ENCODE data around the gene CMIP.

CMIP gene

DNA sequence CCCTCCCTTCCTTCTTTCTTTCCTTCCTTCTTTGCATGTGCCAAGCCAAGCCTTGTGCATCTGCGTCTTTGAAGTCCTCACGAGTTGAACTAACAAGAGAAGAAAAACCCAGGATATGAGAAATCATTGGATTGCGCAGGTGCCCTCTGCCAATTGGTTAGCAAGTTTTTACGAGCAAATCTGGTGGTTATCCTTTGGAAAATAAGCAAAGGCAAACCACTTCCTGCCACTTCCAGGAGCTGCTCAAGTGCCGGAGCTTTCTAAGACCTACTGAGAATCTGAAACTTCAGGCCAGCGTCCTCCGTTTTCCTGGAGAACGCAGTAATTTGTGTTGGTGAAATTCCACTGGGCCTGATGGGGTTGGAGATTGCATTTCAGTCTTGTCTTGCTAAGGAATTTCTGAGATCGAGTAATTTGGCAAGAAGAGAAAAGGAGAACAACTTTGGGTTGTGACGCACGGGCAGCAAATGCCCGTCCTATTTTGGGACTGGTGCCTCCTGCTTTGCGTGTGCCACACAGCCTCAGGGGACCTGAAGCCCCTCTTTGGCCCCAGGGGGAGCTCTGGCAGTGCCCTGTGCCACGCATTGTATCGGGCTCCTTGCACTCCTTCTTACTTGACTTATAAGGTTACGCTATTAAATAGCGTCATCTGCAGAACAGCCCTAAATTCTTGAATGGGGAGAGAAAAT is 56.4 kb downstream of the CMIP start:
- H3K4me3 ChIP-seq (ENCODE audit: low read depth, low read length): no peak overlapping the region
- H3K4me1 ChIP-seq (ENCODE audit: control insufficient read depth, insufficient read depth, low read length): peaks cover 8% of the 10 kb centered on the region; the same call in 1 of the 2 replicates
- no peak overlapping the region for H3K9ac ChIP-seq (ENCODE audit: low read depth, low read length)
- H3K27ac ChIP-seq (ENCODE audit: low read depth, low read length): no peak overlapping the region
- no peaks in the 10 kb centered on the region for H3K27me3 ChIP-seq (ENCODE audit: control insufficient read depth, insufficient read depth, low read length)
- no peaks in the 10 kb centered on the region for H3K36me3 ChIP-seq (ENCODE audit: control insufficient read depth, insufficient read depth, low read length)
- no peaks in the 10 kb centered on the region for H3K9me3 ChIP-seq (ENCODE audit: control insufficient read depth, insufficient read depth, low read length)

DNA sequence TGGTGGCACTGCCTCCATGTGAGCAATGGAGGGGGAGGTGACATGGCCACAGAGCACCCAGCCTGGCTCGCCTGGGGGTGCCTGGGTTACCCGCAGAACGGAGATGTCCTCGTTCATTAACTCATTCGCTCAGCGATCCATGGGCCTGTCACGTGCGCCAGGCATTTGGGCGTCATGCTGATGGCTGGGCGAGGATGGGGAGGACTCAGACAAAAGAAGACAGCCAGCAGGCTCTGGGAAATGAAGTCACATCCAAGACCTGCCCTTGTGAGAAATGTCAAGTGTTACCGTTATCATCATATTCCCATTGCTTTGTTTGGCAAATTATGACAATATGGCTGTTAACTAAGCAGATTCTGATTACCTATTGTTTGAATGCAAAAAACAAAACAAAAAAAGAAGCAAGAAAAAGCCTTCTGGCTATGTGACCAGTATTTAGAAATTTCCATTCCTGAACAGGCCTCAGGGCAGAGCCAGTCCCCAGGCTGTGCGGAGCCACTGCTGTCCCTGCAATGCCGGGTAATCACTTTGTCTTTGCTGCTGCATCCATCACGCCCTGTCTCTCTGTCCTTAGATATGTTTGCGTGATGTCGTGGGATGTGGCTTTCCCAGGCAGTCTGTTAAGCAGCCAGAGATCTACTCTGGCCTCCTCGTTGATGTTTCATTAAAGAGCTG is 57.9 kb downstream of the CMIP start:
- H3K9me3 ChIP-seq (ENCODE audit: control insufficient read depth, insufficient read depth, low read length): no peaks in the 10 kb centered on the region
- H3K9ac ChIP-seq (ENCODE audit: low read depth, low read length): no peak overlapping the region
- H3K27ac ChIP-seq (ENCODE audit: low read depth, low read length): no peak overlapping the region
- H3K4me3 ChIP-seq (ENCODE audit: low read depth, low read length): no peak overlapping the region
- H3K36me3 ChIP-seq (ENCODE audit: control insufficient read depth, insufficient read depth, low read length): no peaks in the 10 kb centered on the region
- H3K4me1 ChIP-seq (ENCODE audit: control insufficient read depth, insufficient read depth, low read length): peaks cover 8% of the 10 kb centered on the region; the same call in 1 of the 2 replicates
- no peaks in the 10 kb centered on the region for H3K27me3 ChIP-seq (ENCODE audit: control insufficient read depth, insufficient read depth, low read length)

DNA sequence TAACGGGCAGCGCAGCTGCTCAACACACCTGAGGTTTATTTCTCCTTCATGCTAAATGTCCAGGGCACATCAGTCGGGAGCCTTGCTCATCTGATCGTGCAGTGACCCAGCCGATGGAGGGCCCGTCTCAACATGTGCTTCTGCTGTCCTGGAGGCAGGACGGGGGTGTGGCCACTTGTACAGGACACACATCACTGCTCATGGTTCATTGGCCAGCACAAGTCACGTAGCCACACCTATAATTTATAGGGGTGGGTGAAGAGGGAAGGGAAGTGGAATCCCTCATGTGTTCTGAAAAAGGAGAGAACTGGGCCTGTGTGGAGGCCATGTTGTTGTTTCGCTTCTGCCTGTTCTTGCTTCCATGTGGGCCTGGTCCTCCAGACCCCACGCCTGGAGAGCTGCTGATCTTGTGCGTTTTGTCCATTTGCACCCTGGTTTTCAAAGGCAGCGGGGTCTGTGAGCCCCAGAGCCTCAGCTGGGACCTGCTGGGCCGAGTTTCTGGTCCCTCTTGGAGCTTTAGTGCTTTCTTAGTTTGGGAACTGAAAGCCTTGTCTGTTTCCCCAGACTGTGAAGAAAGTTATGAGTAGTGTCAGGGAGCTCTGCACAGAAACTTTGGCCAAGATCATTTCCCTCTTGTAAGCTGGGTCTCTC is 60.5 kb downstream of the CMIP start:
- Histone ChIP-seq H3K27ac (ENCODE audit: low read depth, low read length) (no peak overlapping the region), H3K4me1 (ENCODE audit: control insufficient read depth, insufficient read depth, low read length) (no peaks in the 10 kb centered on the region; the same call in 1 of the 2 replicates), H3K9me3 (ENCODE audit: control insufficient read depth, insufficient read depth, low read length) (no peaks in the 10 kb centered on the region), H3K36me3 (ENCODE audit: control insufficient read depth, insufficient read depth, low read length) (no peaks in the 10 kb centered on the region), H3K9ac (ENCODE audit: low read depth, low read length) (no peak overlapping the region), H3K27me3 (ENCODE audit: control insufficient read depth, insufficient read depth, low read length) (no peaks in the 10 kb centered on the region), H3K4me3 (ENCODE audit: low read depth, low read length) (no peak overlapping the region)

DNA sequence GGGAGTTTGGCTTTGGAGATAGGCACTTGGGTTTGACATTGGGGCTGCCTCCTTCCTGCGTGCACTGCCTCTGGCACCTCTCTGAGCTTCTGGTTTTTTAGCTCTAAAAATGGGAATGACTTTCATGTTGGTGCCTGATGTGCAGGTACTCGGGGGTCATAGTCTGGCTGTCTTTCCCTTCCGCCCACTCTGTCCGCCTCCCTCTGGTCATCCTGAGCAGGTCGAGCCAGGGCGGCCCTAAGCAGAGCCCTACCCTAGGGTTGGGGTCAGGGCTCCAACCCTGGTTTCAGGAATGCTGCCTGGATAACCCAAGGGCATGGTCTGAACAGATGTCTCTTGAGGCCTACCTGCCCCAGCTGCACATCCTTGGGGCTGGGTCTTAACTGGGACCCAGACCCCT is 64.8 kb downstream of the CMIP start:
- Histone ChIP-seq H3K27me3 (ENCODE audit: control insufficient read depth, insufficient read depth, low read length) (no peaks in the 10 kb centered on the region), H3K27ac (ENCODE audit: low read depth, low read length) (no peak overlapping the region), H3K4me1 (ENCODE audit: control insufficient read depth, insufficient read depth, low read length) (peaks cover 11% of the 10 kb centered on the region), H3K4me3 (ENCODE audit: low read depth, low read length) (no peak overlapping the region), H3K9me3 (ENCODE audit: control insufficient read depth, insufficient read depth, low read length) (no peaks in the 10 kb centered on the region), H3K9ac (ENCODE audit: low read depth, low read length) (no peak overlapping the region), H3K36me3 (ENCODE audit: control insufficient read depth, insufficient read depth, low read length) (no peaks in the 10 kb centered on the region; the same call in 1 of the 2 replicates)

DNA sequence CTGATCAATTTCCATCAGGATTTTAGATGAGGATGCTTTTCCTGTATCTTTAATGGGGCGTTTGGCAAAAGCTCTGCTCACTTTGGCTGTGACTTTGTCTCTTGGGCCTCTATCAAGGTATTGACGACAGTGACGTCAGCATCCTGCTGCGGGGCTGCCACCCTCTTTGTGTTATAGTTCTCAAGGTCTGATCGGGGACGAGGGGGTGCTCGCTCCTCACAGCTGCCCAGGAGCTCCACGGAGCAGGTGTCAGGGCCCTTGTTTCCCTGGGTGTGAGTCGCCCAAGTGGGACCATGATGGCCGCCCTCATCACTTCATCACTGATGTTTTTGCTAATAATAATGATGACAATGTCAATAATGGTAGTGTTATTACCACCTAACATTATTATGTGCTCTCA is 65.4 kb downstream of the CMIP start:
- H3K9me3 ChIP-seq (ENCODE audit: control insufficient read depth, insufficient read depth, low read length): no peaks in the 10 kb centered on the region
- no peak overlapping the region for H3K4me3 ChIP-seq (ENCODE audit: low read depth, low read length)
- H3K27ac ChIP-seq (ENCODE audit: low read depth, low read length): no peak overlapping the region
- H3K4me1 ChIP-seq (ENCODE audit: control insufficient read depth, insufficient read depth, low read length): peaks cover 11% of the 10 kb centered on the region
- no peaks in the 10 kb centered on the region; the same call in 1 of the 2 replicates for H3K36me3 ChIP-seq (ENCODE audit: control insufficient read depth, insufficient read depth, low read length)
- no peak overlapping the region for H3K9ac ChIP-seq (ENCODE audit: low read depth, low read length)
- H3K27me3 ChIP-seq (ENCODE audit: control insufficient read depth, insufficient read depth, low read length): no peaks in the 10 kb centered on the region

DNA sequence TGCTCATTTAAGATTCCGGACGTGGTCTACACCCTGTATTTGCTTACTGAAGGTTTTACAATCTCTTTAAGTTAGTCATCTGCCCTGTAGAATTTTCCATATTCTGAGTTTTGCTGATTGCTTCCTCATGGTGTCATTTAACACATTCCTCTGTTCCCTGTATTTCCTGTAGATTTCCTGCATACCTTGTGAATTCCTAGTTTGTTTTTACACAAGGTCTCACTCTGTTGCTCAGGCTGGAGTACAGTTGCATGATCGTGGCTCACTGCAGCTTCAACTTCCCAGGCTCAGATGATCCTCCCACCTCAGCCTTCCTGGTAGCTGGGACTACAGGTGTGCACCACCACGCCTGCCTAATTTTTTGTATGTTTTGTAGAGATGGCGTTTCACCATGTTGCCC is 66.8 kb downstream of the CMIP start:
- H3K4me3 ChIP-seq (ENCODE audit: low read depth, low read length): no peak overlapping the region
- no peak overlapping the region for H3K9ac ChIP-seq (ENCODE audit: low read depth, low read length)
- H3K9me3 ChIP-seq (ENCODE audit: control insufficient read depth, insufficient read depth, low read length): no peaks in the 10 kb centered on the region
- no peaks in the 10 kb centered on the region for H3K27me3 ChIP-seq (ENCODE audit: control insufficient read depth, insufficient read depth, low read length)
- no peak overlapping the region for H3K27ac ChIP-seq (ENCODE audit: low read depth, low read length)
- H3K36me3 ChIP-seq (ENCODE audit: control insufficient read depth, insufficient read depth, low read length): no peaks in the 10 kb centered on the region; the same call in none of the 2 replicates
- H3K4me1 ChIP-seq (ENCODE audit: control insufficient read depth, insufficient read depth, low read length): peaks cover 11% of the 10 kb centered on the region

DNA sequence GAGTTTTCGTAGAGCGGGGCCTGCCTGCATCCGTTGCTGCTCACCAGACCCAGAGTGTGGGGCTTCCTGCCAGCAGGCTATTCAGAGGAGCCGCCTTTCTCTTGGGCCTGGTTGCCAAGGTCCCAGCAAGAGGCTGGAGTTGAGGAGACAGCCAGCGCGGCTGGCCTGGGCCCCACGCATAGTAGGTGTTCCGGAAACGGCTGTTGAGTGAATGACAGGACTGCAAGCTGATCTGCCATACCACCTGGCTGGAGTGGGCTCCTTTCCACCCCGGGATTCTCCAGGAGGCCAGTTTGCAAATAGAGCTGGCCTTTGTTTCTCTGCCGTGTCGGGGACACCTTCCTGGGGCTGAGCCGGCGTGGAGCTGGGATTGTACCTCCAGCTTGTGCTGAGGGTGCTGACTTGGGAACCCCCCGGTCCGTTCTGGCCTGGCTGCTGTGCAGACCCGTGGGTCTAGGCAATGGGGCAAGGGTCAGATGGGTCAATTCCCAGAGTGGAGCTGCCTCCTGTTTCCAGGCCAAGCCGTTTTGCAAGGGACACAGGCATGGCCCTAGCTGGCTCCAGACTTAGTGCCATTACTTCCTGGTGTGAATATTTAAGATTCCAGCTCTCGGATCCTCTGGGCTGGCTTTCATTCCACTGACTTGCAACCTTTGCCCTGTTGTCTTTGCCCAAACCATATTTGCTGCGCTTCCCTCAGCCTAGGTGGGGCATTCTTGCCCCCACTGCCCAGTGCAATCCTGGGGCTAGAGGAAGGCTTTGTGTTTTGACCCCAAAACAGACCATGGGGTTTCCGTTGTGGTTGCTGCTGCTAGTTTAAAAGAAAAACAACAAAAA is 68.8 kb downstream of the CMIP start:
- no peak overlapping the region for H3K9ac ChIP-seq (ENCODE audit: low read depth, low read length)
- no peak overlapping the region for H3K4me3 ChIP-seq (ENCODE audit: low read depth, low read length)
- no peaks in the 10 kb centered on the region; the same call in none of the 2 replicates for H3K36me3 ChIP-seq (ENCODE audit: control insufficient read depth, insufficient read depth, low read length)
- peak overlapping the region; percentile 79 for H3K27ac ChIP-seq (ENCODE audit: low read depth, low read length)
- H3K9me3 ChIP-seq (ENCODE audit: control insufficient read depth, insufficient read depth, low read length): no peaks in the 10 kb centered on the region
- H3K27me3 ChIP-seq (ENCODE audit: control insufficient read depth, insufficient read depth, low read length): no peaks in the 10 kb centered on the region
- H3K4me1 ChIP-seq (ENCODE audit: control insufficient read depth, insufficient read depth, low read length): peaks cover 11% of the 10 kb centered on the region

DNA sequence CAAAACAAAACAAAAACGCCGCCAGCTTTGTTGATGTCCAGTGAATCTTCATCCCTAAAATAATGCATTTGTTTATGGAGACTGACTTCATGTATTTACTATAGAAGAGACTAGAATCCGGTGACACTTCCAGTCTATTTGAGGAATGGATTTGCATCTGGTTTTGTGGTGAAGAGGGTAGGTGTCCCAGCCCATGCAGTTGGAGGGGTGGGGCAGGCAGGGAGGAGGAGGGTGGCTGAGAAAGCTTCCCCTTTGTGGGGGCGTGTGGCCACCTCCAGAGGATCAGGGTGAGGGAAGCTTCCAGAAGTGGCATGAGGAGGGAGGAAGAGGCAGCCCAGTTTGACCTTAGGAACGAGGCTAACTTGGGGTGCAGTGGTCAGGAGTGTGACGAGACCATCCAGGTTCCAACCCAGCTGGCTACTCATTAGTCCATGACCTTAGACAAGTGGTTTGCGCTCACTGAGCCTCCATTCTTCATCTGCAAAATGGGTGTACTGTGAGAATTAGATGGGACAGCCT is 69.5 kb downstream of the CMIP start:
- Histone ChIP-seq H3K4me3 (ENCODE audit: low read depth, low read length) (no peak overlapping the region), H3K9ac (ENCODE audit: low read depth, low read length) (no peak overlapping the region), H3K27me3 (ENCODE audit: control insufficient read depth, insufficient read depth, low read length) (no peaks in the 10 kb centered on the region), H3K4me1 (ENCODE audit: control insufficient read depth, insufficient read depth, low read length) (peaks cover 11% of the 10 kb centered on the region), H3K27ac (ENCODE audit: low read depth, low read length) (peak overlapping the region; percentile 79), H3K36me3 (ENCODE audit: control insufficient read depth, insufficient read depth, low read length) (no peaks in the 10 kb centered on the region; the same call in none of the 2 replicates), H3K9me3 (ENCODE audit: control insufficient read depth, insufficient read depth, low read length) (no peaks in the 10 kb centered on the region)

DNA sequence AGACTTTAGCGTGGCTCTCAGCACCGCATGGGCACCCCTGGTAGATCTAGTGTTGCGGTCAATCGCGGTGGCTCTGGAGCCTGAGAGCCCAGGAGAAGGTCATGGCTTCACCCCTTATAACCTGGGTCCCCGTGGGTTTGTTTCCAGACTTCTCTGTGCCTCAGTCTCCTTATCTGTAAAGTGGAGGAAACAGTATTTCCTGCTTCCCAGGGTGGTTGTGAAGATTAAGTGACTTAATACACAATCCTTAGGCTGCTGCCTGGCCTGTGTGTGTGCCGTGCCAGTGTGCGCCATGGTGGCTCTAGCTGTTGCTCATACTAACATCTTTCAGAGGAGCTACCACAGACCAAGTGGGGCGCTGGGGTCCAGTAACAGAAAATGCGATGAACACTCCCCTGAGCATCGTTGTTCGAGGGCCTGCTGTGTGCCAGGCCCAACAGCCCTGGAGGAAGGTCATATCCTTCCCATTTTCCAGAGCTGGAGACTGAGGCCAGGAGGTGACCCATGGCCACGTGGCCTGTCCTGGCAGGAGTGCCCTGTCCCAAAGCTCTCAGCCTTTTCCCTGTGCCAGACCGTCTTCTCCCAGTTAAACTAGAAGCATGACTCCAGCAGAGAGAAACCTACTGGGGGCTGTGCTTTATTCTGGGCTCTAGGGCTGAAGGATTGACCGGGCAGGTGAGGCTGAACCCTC is 70.1 kb downstream of the CMIP start:
- Histone ChIP-seq H3K9me3 (ENCODE audit: control insufficient read depth, insufficient read depth, low read length) (no peaks in the 10 kb centered on the region), H3K36me3 (ENCODE audit: control insufficient read depth, insufficient read depth, low read length) (no peaks in the 10 kb centered on the region; the same call in none of the 2 replicates), H3K27ac (ENCODE audit: low read depth, low read length) (no peak overlapping the region), H3K4me1 (ENCODE audit: control insufficient read depth, insufficient read depth, low read length) (peaks cover 11% of the 10 kb centered on the region), H3K27me3 (ENCODE audit: control insufficient read depth, insufficient read depth, low read length) (no peaks in the 10 kb centered on the region), H3K9ac (ENCODE audit: low read depth, low read length) (no peak overlapping the region), H3K4me3 (ENCODE audit: low read depth, low read length) (no peak overlapping the region)

DNA sequence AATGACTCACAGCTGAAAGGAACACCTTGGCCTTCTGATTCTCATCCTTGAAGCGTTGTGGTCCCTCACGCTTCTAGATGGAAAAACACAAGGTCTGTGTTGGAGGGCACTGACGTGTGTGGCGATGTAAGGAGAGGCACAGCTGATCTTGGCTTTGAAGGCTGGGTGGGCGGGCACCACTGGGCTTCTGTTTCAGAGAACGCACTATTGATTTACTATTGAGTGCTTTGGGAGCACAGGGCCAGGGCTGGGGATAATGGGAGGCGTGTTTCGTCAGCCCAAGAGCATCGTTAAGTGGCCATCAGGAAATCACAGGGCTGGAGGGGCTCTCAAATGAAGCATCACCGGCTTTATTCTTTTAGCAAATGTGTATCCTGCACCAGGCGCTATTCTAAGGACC is 70.7 kb downstream of the CMIP start:
- Histone ChIP-seq H3K27ac (ENCODE audit: low read depth, low read length) (no peak overlapping the region), H3K4me3 (ENCODE audit: low read depth, low read length) (no peak overlapping the region), H3K4me1 (ENCODE audit: control insufficient read depth, insufficient read depth, low read length) (peaks cover 11% of the 10 kb centered on the region), H3K9ac (ENCODE audit: low read depth, low read length) (no peak overlapping the region), H3K9me3 (ENCODE audit: control insufficient read depth, insufficient read depth, low read length) (no peaks in the 10 kb centered on the region), H3K27me3 (ENCODE audit: control insufficient read depth, insufficient read depth, low read length) (no peaks in the 10 kb centered on the region), H3K36me3 (ENCODE audit: control insufficient read depth, insufficient read depth, low read length) (no peaks in the 10 kb centered on the region; the same call in none of the 2 replicates)

Measured in HUES48 (cell line).